GM21390 (cell line): ENCODE data around the gene PCBD2.
"Not testable (repeated sequence)": the region's sequence is repeated elsewhere in the genome, so short reads cannot be mapped to it uniquely, and the experiment has no call there.

Experiments
- ATAC-seq: cut with Tn5 transposase; IDR thresholded peaks from one replicate; pipeline ENCODE4 v1.9.1; 2021; ENCODE audit not compliant: unreplicated experiment

PCBD2 gene

GRCh38 chr5:134957920-134958608 lies 53.1 kb downstream of the PCBD2 start:
- no peak for ATAC-seq

- no peak for ATAC-seq
Measured at GRCh38 chr5:134958755-134959154, 53.8 kb downstream of the PCBD2 start.

GRCh38 chr5:134963098-134963497 lies 58.2 kb downstream of the PCBD2 start:
- no peak for ATAC-seq

DNA sequence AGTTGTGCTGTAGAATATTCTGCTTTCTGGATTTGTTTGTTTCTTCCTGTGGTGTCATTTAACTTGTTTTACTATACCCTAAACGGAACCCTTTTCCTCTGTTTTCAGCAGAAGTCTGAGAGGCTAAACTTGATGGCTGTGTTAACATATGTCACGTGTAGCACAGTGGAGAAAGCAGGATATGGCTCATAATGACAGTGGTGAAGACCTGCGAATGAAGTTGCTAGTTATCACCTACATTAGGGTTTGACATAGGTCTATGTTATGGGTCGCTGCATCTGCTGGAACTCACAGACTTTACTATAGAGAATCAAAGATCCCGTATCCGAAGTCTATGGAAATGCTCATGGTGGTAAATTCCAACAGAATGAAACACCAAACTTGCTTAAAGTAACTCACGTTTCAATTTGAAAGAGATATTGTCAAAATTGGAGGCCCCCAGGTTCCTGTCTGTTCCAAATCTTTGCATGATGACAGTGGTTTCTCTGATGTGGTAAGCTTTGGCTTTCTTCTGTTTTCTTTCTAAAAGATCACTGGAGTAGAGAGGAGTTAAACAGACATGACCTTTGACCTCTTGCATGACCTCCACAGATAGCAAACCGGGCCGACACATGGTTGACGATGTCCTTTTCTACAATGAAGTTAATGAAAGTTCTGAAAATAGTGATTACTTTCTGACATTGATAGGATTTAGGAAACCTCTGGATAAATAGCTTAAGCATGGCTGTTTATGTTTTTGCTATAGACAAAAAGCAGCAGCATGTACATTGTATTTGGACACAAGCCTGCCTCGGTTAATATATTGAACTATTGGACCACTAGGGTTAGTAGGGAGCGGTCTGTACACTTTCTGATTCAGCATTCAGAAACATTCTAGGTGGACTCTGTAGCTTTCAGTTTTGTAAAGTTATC lies 59.7 kb downstream of the PCBD2 start:
- no peak for ATAC-seq

GRCh38 chr5:134965271-134965825 lies 60.4 kb downstream of the PCBD2 start:
- no peak for ATAC-seq

- ATAC-seq: no peak
Measured at GRCh38 chr5:134967607-134968006, 62.7 kb downstream of the PCBD2 start, which contains the start of gene CATSPER3. Gene CATSPER3, plus strand, starts transcription at chr5:134967907. Its CDS starts 85 bp downstream, at chr5:134967992.

- ATAC-seq: no peak
Measured at GRCh38 chr5:134968055-134968454, 63.1 kb downstream of the PCBD2 start.

GRCh38 chr5:134969166-134969565 lies 64.2 kb downstream of the PCBD2 start:
- ATAC-seq: no peak

- ATAC-seq: no peak
Measured at GRCh38 chr5:134975078-134975715, 70.3 kb downstream of the PCBD2 start.

DNA sequence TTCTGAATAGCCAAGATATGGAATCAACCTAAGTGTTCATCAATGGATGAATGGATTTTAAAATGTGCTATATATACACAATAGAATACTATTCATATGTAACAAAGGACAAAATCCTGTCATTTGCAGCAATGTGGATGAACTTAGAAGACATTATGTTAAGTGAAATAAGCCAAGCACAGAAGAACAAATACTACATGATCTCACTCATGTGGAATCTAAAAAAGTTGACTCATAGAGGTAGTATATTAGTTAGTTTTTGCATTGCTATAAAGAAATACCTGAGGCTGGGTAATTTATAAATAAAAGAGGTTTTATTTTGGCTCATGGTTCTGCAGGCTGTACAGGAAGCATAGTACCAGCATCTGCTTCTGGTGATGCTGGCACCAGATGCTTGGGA lies 70.9 kb downstream of the PCBD2 start:
- no peak for ATAC-seq

- no peak for ATAC-seq
Measured at GRCh38 chr5:134976841-134977240, 71.9 kb downstream of the PCBD2 start.

GRCh38 chr5:134979416-134979815 lies 74.5 kb downstream of the PCBD2 start:
- ATAC-seq: no peak

DNA sequence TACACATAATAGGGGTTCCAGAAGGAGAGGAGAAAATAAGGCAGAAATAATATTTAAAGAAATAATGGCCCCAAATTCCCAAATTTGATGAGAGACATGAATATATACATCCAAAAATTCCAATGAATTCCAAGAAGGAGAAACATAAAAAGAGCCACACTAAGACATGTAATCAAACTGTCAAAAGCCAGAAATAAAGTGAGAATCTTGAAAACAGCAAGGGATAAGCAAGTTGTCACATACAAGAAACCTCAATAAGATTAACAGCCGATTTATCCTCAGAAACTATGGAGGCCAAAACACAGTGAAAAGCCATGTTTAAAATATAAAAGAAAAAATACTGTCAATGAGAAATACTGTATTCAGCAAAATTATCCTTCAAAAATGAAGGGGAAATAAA lies 77.3 kb downstream of the PCBD2 start:
- ATAC-seq: no peak

GRCh38 chr5:134989266-134989830 lies 84.4 kb downstream of the PCBD2 start:
- no peak for ATAC-seq

DNA sequence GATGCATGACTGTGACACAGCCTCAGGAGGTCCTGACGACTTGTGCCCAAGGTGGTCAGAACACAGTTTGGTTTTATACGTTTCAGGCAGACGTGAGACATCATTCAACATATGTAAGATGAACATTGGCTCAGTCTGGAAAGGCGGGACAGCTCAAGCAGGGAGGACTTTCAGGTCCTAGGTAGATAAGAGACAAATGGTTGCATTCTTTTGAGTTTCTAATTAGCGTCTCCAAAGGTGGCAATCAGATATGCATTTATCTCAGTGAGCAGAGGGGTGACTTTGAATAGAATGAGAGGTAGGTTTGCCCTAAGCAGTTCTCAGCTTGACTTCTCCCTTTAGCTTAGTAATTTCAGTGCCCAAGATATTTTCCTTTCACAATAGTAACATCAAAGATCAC lies 85.3 kb downstream of the PCBD2 start:
- not testable (repeated sequence) for ATAC-seq

DNA sequence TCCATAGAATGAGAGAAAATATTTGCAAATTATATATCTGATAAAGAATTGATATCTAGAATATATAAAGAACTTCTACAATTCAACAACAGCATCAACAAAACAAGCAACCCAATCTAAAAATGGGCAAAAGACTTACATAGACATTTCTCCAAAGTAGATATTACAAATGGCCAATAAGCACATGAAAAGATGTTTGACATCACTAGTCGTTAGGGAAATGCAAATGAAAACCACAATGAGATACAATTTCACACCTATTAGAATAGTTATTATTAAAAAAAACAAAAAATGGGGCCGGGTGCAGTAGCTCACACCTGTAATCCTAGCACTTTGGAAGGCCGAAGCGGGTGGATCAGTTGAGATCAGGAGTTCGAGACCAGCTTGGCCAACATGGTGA lies 87.2 kb downstream of the PCBD2 start:
- ATAC-seq: no peak

GRCh38 chr5:134993161-134993560 lies 88.2 kb downstream of the PCBD2 start:
- no peak for ATAC-seq

DNA sequence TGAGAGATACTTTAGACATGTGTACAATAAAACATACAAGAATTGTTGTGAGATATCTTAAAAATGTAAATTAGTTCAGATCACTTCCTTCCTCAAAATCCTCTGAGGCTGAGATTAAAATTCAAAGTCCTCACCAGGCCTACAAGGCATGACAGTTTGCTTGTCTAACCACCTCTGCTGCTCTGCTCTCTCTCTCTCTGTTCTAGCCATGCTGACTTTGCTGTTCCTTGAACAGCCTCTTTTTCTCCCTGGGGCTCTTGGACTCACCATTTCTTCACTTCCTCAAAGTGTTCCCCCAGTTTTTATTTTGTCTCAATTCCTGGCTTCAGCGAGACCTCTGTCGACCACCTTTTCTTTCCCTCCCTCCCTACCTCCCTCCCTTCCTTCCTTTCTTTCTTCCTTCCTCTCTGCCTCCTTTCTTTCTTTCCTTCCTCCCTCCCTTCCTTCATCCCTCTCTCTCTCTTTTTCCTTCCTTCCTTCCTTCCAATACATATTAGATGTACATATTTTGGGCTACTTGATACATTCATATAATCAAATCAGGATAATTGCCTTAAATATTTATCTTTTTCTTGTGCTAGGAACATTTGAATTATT lies 89.7 kb downstream of the PCBD2 start:
- ATAC-seq: no peak

GRCh38 chr5:134995850-134996402 lies 91.0 kb downstream of the PCBD2 start:
- ATAC-seq: no peak

GRCh38 chr5:134997015-134997414 lies 92.1 kb downstream of the PCBD2 start:
- no peak for ATAC-seq
